NK-92 (cell line): Measurements from ENCODE around the gene SYT7.

Source experiments
- DNase-seq: peaks from one replicate; lab custom pipeline; 2025; ENCODE audit not compliant: unreplicated experiment; lab: John Stamatoyannopoulos, UW

The SYT7 gene

GRCh38 chr11:61502522-61502921 is 78.4 kb downstream of the SYT7 start:
- no peak for DNase-seq

- DNase-seq, result no peak
Measured at GRCh38 chr11:61499816-61500491, 80.9 kb downstream of the SYT7 start.

DNA sequence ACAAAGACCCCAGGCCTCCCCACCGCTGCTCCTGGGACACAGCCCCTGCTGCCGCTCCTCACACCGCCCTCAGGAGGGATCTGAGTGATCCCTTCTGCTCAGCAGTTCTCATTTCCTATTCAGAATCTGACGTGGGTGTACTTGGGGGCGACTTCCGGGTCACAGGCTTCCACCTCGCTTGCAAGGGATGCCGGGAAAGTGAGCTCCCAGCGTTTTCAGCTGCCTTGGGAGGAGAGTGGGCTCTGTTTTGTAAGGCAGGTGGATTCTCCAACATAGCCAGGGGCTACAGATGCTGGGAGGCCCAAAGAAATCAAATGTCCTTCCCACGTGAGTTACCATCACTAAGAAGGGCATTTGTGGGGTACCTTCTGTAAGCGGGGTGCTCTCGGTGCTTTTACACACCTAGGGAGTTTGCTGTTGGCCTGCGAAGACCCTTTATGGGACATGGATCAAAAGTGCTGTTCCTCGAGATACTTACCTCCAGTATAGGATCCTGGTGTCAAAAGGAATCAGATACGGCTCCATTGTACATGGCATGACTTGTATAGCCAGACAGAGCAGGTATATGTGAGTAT is 82.0 kb downstream of the SYT7 start:
- no peak for DNase-seq

DNA sequence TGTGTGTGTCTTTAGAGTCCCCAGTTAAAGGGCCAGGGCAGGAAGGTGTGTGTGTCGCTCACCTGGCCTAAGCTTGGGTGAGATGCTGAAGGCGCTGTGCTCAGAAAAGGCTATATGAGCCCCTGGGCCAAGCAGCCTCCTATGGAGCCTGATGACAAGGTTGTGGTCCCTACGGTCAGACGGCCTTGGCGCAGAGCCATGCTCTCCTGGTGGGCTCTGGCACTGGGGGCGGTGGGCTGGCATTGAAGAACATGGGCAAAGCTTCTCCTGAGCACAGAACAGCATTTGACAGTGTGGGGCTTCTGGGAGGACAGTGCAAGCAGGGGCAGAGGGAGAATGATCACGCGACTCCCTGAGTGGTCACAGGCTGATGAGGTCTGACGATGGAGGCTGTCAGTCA is 83.0 kb downstream of the SYT7 start:
- DNase-seq, result no peak

GRCh38 chr11:61497473-61497872 is 83.4 kb downstream of the SYT7 start:
- DNase-seq, result no peak

DNA sequence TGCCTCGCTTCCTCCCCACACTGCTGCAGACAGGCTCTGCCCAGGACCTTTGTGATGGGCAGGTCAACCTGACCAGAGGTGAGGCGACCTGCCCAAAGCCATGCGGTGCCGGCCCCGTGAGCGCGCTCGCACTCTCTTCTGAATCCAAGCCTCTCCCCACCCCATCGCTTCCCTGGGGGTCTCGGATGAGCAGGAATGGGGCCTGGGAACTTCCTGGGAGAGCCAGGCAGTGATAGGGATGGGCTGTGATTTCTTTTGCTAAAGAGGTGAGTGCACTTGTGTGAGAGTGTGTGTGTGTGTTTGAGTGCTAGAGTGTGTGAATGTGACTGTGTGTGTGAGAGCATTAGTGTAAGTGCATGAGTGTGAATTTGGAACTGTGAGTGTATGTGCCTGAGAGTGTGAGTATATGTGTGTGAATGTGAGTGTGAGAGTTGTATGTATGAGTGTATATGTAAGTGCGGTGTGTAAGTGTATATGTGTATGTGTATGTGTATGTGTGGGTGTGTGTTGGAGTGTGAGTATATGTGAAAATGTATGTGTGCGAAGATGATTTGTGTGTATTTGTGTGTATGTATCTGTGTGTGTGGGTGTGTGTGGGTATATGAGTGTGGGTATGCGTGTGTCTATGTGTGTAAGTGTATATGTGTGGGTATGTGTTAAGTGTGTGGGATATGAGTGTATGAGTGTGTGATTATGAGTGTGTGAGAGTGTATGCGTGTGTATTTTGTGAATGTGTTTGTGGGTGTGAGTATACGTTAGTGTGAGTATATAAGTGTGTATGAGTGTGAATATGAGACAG is 84.1 kb downstream of the SYT7 start:
- DNase-seq, result no peak

DNA sequence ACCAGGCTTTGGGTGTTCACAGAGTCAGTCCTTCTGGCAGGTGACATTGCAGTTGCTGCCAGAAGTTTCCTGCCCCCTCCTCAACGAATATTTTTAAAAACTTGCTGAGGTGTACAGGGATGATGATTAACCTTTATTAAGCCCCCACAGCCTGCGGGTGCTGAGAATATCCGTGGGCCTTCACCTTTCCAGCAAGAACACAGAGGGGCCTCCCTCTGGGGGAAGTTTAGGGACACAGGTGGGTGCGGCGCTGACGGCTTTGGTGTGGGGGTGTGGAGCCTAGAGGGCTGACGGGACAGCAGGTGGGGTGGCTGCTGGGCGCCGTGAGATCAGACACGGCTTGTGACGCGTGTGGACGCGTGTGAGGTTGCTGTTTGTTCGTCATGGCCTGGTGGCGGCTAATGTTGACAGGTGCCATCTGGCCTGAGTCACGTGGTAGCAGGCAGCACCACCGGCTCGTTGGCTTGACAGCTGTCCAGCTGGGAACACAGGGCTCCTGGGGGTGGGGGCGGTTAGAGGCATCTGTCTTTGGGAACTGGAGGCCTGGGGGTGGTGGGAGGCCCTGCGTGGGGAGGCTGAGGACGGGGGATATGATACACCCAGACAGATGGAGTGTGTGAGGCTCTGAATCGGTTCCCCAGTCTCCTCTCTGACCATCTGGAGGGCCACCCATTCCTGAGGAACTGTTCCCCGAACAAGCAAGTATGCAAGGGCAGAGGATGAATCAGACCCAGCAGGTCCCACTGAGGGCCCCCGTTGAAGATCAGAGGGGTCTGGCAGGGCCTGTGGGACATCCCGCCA is 84.9 kb downstream of the SYT7 start:
- no peak for DNase-seq

- DNase-seq, result no peak
Measured at GRCh38 chr11:61494381-61494961, 86.4 kb downstream of the SYT7 start.

GRCh38 chr11:61491736-61492395 is 89.0 kb downstream of the SYT7 start:
- no peak for DNase-seq

DNA sequence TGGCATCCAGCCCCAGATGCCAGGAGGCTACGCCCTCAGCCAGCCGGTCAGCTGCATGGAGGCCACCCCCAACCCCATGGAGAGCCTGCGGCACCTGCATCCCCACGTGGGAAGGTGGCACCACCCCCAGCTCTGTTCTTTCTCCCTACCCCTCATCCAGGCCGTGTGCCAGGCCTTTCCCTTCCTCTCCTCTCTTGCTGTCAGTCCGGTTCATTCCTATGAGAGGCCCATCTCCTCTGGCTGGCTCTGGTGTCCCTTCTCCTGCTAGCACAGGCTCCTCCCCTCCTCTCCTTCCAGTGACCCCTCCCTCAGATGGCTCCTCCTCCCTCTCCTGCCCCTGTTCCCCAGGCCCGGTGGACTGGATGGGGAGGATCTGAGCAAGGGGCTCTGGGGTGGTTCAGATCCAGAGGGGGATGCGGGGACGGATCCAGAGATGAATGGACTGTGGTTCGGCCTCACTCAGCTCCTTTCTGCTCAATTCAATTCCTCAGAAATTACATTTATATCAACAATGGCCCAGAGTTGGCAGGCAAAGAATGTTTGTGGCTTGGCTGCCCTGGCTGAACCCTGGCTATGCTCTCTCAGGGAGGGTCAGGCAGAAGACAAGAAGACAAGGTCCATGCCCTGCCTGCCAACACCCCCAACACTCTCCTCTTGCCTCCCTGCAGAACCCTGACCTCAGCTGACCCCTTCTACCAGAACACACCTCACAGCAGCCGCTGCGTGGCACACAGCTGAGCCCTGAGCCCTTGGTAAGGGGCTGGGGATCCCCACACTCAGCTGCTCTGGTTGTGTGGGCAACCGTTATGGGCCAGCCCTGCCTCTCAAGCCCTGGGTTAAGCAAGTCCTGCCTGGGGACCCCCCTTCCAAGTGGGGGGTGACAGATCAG is 90.8 kb downstream of the SYT7 start:
- DNase-seq, result no peak

- DNase-seq, result no peak
Measured at GRCh38 chr11:61488651-61489291, 92.1 kb downstream of the SYT7 start.

DNA sequence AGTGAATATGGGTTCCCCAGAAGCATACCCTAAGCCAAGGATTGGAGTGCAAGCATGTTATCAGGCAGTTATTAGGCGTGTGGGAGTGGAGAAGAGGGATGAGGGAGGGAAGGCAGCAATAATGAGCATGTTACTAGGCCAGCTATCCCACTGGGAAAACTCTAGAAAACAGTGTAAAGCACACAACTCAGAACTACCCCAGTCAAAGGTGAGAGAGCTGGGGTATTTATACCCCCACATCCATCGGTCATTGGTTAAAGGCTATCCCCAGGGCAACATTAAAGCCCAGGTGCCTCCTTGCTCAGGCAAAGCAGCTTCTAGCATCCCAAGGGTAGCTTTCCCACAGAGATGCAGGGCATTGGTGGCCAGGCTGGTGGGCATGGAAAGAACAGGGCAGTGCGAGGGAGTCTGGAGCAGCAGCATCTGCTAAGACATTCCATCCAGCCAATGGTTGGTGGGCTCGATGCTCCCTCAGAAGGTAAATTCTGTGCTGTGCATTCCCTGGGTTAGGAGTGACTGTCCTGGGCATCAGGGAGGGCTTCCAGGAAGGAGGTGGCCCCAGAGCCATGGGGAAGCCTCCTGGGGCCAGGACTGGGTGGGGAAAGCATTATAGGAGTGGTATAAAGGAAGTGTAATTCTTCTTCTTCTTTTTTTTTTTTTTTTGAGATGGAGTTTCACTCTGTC is 93.4 kb downstream of the SYT7 start:
- no peak for DNase-seq

DNA sequence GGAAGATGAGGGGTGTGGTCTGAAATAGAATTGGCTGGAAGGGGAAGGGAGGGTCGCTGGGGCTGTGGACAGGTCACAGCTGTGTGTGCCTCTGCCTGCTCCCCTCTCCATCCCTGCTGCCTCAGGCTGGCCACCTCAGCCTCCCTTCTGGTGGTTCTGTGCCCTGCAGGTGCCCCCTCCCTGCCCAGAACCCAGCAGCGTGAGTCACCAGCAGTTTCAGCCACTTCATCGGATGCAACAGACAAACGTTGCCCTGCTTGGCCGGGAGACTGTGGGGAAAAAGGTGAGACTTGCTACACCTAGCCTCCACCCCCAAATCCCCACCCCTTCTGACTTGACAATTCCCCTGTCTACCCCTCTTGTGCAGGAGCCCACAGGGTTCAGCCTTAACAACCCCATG is 94.1 kb downstream of the SYT7 start:
- DNase-seq, result no peak

- DNase-seq, result no peak
Measured at GRCh38 chr11:61486011-61486620, 94.8 kb downstream of the SYT7 start.

DNA sequence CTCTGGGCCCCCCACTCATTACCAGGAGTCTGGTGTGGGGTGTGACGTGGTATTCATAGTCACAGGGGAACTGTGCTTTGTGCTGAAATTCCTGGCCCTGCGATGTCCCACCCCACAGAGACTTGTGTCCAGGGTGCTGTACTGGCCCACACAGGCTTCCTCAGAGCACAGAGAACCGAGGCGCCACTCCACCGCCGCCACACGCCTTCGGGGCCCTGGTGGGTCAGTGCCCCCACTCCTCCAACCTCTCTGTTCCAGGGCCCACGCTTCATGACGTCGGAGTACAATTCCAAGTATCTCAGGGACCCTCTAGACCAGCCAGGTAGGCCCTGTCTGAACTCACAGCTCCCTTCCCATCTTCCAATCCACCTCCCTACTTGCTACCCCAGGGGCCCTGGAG is 95.8 kb downstream of the SYT7 start:
- no peak for DNase-seq

- DNase-seq, result no peak
Measured at GRCh38 chr11:61484541-61484940, 96.3 kb downstream of the SYT7 start.

- no peak for DNase-seq
Measured at GRCh38 chr11:61482513-61482912, 98.4 kb downstream of the SYT7 start.

DNA sequence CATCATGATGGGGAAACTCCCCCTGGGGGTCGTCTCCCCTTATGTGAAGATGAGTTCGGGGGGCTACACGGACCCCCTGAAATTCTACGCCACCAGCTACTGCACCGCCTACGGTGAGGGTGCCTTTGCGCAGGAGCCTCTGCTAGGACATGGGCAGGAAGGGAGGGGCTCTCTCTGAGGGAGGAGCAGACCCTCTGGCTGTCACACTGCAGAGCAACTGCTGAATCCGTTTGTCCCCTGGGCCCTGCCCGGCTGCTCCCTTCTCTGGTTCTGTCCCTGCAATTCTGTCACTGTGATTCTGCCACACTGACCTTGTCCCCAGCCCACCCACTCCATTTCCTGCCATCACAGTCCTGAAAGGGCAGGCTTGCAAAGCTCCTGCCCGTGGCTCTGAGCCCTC is 99.1 kb downstream of the SYT7 start:
- no peak for DNase-seq
